ENCODE measurements around the gene TMCC3. TPM values are rescaled to one million over a fixed set of nuclear protein-coding genes. Genes with fewer than 3 reads are reported as not detected.

TMCC3 gene
- total RNA-seq, 1 experiment from 2014 or later = 0.82 TPM

- H4K20me1 ChIP-seq (ENCODE audit: insufficient read depth, low read depth, low read length) = no peaks in the 10 kb centered on the region
- H3K9me3 ChIP-seq (ENCODE audit: low read length) = no peaks in the 10 kb centered on the region
- H3K4me1 ChIP-seq (ENCODE audit: low read length) = no peaks in the 10 kb centered on the region
- H2AFZ ChIP-seq (ENCODE audit: low read length) = no peak overlapping the region
- no peak overlapping the region for H3K4me3 ChIP-seq (ENCODE audit: low read length)
- no peaks in the 10 kb centered on the region for H3K27me3 ChIP-seq (ENCODE audit: low read length)
- H3K9ac ChIP-seq (ENCODE audit: low read length) = no peak overlapping the region
- no peak overlapping the region for H3K4me2 ChIP-seq (ENCODE audit: low read depth, low read length, poor library complexity, severe bottlenecking)
- no peaks in the 10 kb centered on the region for H3K9me2 ChIP-seq (replicated peaks; ENCODE audit: insufficient read depth, low read length)
- H3K36me3 ChIP-seq (ENCODE audit: insufficient read depth, low read length) = no peaks in the 10 kb centered on the region
- no peak overlapping the region for H3K27ac ChIP-seq (ENCODE audit: low read length)
- DNase-seq = no peak
- no peaks in the 10 kb centered on the region for H3K79me2 ChIP-seq (ENCODE audit: low read length)
Measured at GRCh38 chr12:94637390-94638113, 12.8 kb downstream of the TMCC3 start.

GRCh38 chr12:94636462-94637085 lies 13.8 kb downstream of the TMCC3 start:
- Histone ChIP-seq H4K20me1 (ENCODE audit: insufficient read depth, low read depth, low read length) (no peaks in the 10 kb centered on the region), H2AFZ (ENCODE audit: low read length) (no peak overlapping the region), H3K9ac (ENCODE audit: low read length) (no peak overlapping the region), H3K4me1 (ENCODE audit: low read length) (no peaks in the 10 kb centered on the region), H3K27me3 (ENCODE audit: low read length) (no peaks in the 10 kb centered on the region), H3K79me2 (ENCODE audit: low read length) (no peaks in the 10 kb centered on the region), H3K27ac (ENCODE audit: low read length) (no peak overlapping the region), H3K9me2 (replicated peaks; ENCODE audit: insufficient read depth, low read length) (no peaks in the 10 kb centered on the region), H3K4me3 (ENCODE audit: low read length) (no peak overlapping the region), H3K9me3 (ENCODE audit: low read length) (no peaks in the 10 kb centered on the region), H3K36me3 (ENCODE audit: insufficient read depth, low read length) (no peaks in the 10 kb centered on the region), H3K4me2 (ENCODE audit: low read depth, low read length, poor library complexity, severe bottlenecking) (no peak overlapping the region)
- DNase-seq = no peak

GRCh38 chr12:94634717-94635116 lies 15.6 kb downstream of the TMCC3 start:
- H3K4me2 ChIP-seq (ENCODE audit: low read depth, low read length, poor library complexity, severe bottlenecking) = no peak overlapping the region
- no peak overlapping the region for H2AFZ ChIP-seq (ENCODE audit: low read length)
- no peaks in the 10 kb centered on the region for H3K79me2 ChIP-seq (ENCODE audit: low read length)
- no peaks in the 10 kb centered on the region for H3K9me3 ChIP-seq (ENCODE audit: low read length)
- H3K27me3 ChIP-seq (ENCODE audit: low read length) = no peaks in the 10 kb centered on the region
- no peaks in the 10 kb centered on the region for H3K9me2 ChIP-seq (replicated peaks; ENCODE audit: insufficient read depth, low read length)
- H3K4me3 ChIP-seq (ENCODE audit: low read length) = no peak overlapping the region
- no peak overlapping the region for H3K9ac ChIP-seq (ENCODE audit: low read length)
- no peaks in the 10 kb centered on the region for H3K36me3 ChIP-seq (ENCODE audit: insufficient read depth, low read length)
- no peaks in the 10 kb centered on the region for H3K4me1 ChIP-seq (ENCODE audit: low read length)
- H4K20me1 ChIP-seq (ENCODE audit: insufficient read depth, low read depth, low read length) = no peaks in the 10 kb centered on the region
- H3K27ac ChIP-seq (ENCODE audit: low read length) = no peak overlapping the region
- no peak for DNase-seq

GRCh38 chr12:94633401-94633800 lies 17.0 kb downstream of the TMCC3 start:
- H3K9me2 ChIP-seq (replicated peaks; ENCODE audit: insufficient read depth, low read length) = no peaks in the 10 kb centered on the region
- H3K9ac ChIP-seq (ENCODE audit: low read length) = no peak overlapping the region
- DNase-seq = no peak
- H4K20me1 ChIP-seq (ENCODE audit: insufficient read depth, low read depth, low read length) = no peaks in the 10 kb centered on the region
- H3K79me2 ChIP-seq (ENCODE audit: low read length) = no peaks in the 10 kb centered on the region
- H3K9me3 ChIP-seq (ENCODE audit: low read length) = no peaks in the 10 kb centered on the region
- H2AFZ ChIP-seq (ENCODE audit: low read length) = no peak overlapping the region
- no peak overlapping the region for H3K27ac ChIP-seq (ENCODE audit: low read length)
- H3K36me3 ChIP-seq (ENCODE audit: insufficient read depth, low read length) = no peaks in the 10 kb centered on the region
- no peak overlapping the region for H3K4me3 ChIP-seq (ENCODE audit: low read length)
- no peaks in the 10 kb centered on the region for H3K27me3 ChIP-seq (ENCODE audit: low read length)
- H3K4me1 ChIP-seq (ENCODE audit: low read length) = no peaks in the 10 kb centered on the region
- no peak overlapping the region for H3K4me2 ChIP-seq (ENCODE audit: low read depth, low read length, poor library complexity, severe bottlenecking)

GRCh38 chr12:94631058-94631457 lies 19.3 kb downstream of the TMCC3 start:
- no peaks in the 10 kb centered on the region for H3K9me2 ChIP-seq (replicated peaks; ENCODE audit: insufficient read depth, low read length)
- H3K27me3 ChIP-seq (ENCODE audit: low read length) = no peaks in the 10 kb centered on the region
- no peaks in the 10 kb centered on the region for H3K9me3 ChIP-seq (ENCODE audit: low read length)
- no peak overlapping the region for H3K9ac ChIP-seq (ENCODE audit: low read length)
- no peaks in the 10 kb centered on the region for H3K79me2 ChIP-seq (ENCODE audit: low read length)
- no peaks in the 10 kb centered on the region for H3K4me1 ChIP-seq (ENCODE audit: low read length)
- H3K27ac ChIP-seq (ENCODE audit: low read length) = no peak overlapping the region
- H3K4me3 ChIP-seq (ENCODE audit: low read length) = no peak overlapping the region
- H3K4me2 ChIP-seq (ENCODE audit: low read depth, low read length, poor library complexity, severe bottlenecking) = no peak overlapping the region
- H4K20me1 ChIP-seq (ENCODE audit: insufficient read depth, low read depth, low read length) = no peaks in the 10 kb centered on the region
- no peaks in the 10 kb centered on the region for H3K36me3 ChIP-seq (ENCODE audit: insufficient read depth, low read length)
- no peak overlapping the region for H2AFZ ChIP-seq (ENCODE audit: low read length)
- no peak for DNase-seq

- Histone ChIP-seq H3K27ac (ENCODE audit: low read length) (no peak overlapping the region), H3K4me1 (ENCODE audit: low read length) (no peaks in the 10 kb centered on the region), H3K36me3 (ENCODE audit: insufficient read depth, low read length) (no peaks in the 10 kb centered on the region), H4K20me1 (ENCODE audit: insufficient read depth, low read depth, low read length) (no peaks in the 10 kb centered on the region), H3K79me2 (ENCODE audit: low read length) (no peaks in the 10 kb centered on the region), H2AFZ (ENCODE audit: low read length) (no peak overlapping the region), H3K27me3 (ENCODE audit: low read length) (no peaks in the 10 kb centered on the region), H3K4me2 (ENCODE audit: low read depth, low read length, poor library complexity, severe bottlenecking) (no peak overlapping the region), H3K9me2 (replicated peaks; ENCODE audit: insufficient read depth, low read length) (no peaks in the 10 kb centered on the region), H3K4me3 (ENCODE audit: low read length) (no peak overlapping the region), H3K9ac (ENCODE audit: low read length) (no peak overlapping the region), H3K9me3 (ENCODE audit: low read length) (no peaks in the 10 kb centered on the region)
- no peak for DNase-seq
Measured at GRCh38 chr12:94628819-94629472, 21.4 kb downstream of the TMCC3 start.

GRCh38 chr12:94628369-94628768 lies 22.0 kb downstream of the TMCC3 start:
- Histone ChIP-seq H3K79me2 (ENCODE audit: low read length) (no peaks in the 10 kb centered on the region), H4K20me1 (ENCODE audit: insufficient read depth, low read depth, low read length) (no peaks in the 10 kb centered on the region)
- DNase-seq = no peak

GRCh38 chr12:94625531-94625930 lies 24.8 kb downstream of the TMCC3 start:
- Histone ChIP-seq H3K27me3 (ENCODE audit: low read length) (0 out of 2 replicates have a peak, but pooled peaks cover 5% of the 10 kb centered on the region), H2AFZ (ENCODE audit: low read length) (no peak overlapping the region), H3K79me2 (ENCODE audit: low read length) (no peaks in the 10 kb centered on the region), H3K4me2 (ENCODE audit: low read depth, low read length, poor library complexity, severe bottlenecking) (no peak overlapping the region), H3K36me3 (ENCODE audit: insufficient read depth, low read length) (no peaks in the 10 kb centered on the region), H3K9ac (ENCODE audit: low read length) (no peak overlapping the region), H3K4me1 (ENCODE audit: low read length) (peaks cover 4% of the 10 kb centered on the region; the same call in 1 of the 2 replicates), H4K20me1 (ENCODE audit: insufficient read depth, low read depth, low read length) (no peaks in the 10 kb centered on the region), H3K27ac (ENCODE audit: low read length) (no peak overlapping the region), H3K4me3 (ENCODE audit: low read length) (no peak overlapping the region), H3K9me2 (replicated peaks; ENCODE audit: insufficient read depth, low read length) (no peaks in the 10 kb centered on the region), H3K9me3 (ENCODE audit: low read length) (no peaks in the 10 kb centered on the region)
- DNase-seq = no peak

More at GRCh38 chr12:94628369-94628768, 22.0 kb downstream of the TMCC3 start:
- H3K9ac ChIP-seq (ENCODE audit: low read length) = no peak overlapping the region
- no peaks in the 10 kb centered on the region for H3K9me2 ChIP-seq (replicated peaks; ENCODE audit: insufficient read depth, low read length)
- no peak overlapping the region for H3K27ac ChIP-seq (ENCODE audit: low read length)
- no peak overlapping the region for H2AFZ ChIP-seq (ENCODE audit: low read length)
- no peaks in the 10 kb centered on the region for H3K36me3 ChIP-seq (ENCODE audit: insufficient read depth, low read length)
- no peaks in the 10 kb centered on the region for H3K27me3 ChIP-seq (ENCODE audit: low read length)
- H3K4me2 ChIP-seq (ENCODE audit: low read depth, low read length, poor library complexity, severe bottlenecking) = no peak overlapping the region
- no peaks in the 10 kb centered on the region for H3K4me1 ChIP-seq (ENCODE audit: low read length)
- no peak overlapping the region for H3K4me3 ChIP-seq (ENCODE audit: low read length)
- no peaks in the 10 kb centered on the region for H3K9me3 ChIP-seq (ENCODE audit: low read length)
